Middle frontal gyrus (tissue), 1 donor: ENCODE results near the gene ZNF865.
A peak's percentile ranks its signal among the peaks of the same experiment; 100 is the strongest.

ENCODE experiments used
- DNase-seq: peaks from one replicate; pipeline ENCODE4 v3.0.0-alpha.2; 2015; ENCODE audit warnings: low spot score; ENCODE audit errors: extremely low spot score

The ZNF865 gene

DNA sequence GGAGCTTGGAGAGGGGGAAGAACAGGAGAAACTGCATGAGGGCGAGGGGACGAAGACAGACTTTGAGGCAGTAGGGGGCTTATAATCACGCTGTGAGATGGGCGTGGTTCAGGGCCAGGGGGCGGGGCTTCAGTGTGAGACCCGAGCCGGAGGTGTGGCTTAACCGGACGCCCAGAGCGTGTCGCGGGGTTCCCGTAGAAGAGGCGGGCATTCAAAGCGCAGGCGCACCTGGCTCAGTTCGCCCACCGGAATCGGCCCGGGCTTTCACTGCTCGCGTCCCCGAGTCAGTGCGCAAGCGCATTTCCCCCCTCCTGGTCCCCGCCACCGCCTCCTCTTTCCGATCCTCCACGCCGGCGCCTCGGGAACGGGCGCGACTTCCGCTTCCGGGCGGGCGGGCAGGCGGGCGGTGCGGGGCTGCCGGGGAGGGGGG, 225 bp upstream of the ZNF865 start:
- peak; percentile 91 for DNase-seq

DNA sequence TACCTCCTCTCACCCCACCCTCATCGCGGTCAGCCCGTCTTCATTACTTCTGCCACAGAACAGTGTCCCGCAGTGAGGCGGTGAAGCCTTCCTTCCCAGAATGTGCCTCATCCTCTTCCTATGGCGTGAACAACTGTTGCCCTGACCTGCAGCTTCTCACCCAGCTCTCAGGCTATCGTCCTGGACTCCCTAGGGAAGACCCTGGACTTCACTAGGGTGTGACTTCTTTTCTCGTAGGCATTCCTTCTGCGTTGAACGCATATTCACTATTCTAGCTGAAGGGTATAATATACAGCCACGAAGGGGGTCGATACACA, 982 bp downstream of the ZNF865 start:
- no peak for DNase-seq

DNA sequence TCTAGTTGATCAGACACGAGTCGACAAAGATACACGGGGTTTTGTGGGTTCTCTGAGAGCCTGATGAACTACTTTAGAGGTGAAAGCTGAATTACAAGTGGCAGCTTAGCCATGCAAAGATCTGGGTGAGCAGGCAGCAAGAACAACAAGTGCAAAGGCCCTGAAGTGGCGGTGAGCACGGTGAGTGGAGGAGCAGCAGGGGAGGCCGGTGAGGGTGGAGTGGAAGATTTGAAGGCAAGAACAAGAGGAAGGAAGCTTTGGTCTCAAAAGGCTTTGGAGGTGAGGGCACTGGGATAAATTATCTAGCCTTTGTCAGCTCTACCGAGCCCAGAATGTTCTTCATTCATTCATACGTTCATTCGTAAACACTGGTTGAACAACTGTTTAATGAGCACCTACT, 1.4 kb downstream of the ZNF865 start:
- DNase-seq: no peak

DNA sequence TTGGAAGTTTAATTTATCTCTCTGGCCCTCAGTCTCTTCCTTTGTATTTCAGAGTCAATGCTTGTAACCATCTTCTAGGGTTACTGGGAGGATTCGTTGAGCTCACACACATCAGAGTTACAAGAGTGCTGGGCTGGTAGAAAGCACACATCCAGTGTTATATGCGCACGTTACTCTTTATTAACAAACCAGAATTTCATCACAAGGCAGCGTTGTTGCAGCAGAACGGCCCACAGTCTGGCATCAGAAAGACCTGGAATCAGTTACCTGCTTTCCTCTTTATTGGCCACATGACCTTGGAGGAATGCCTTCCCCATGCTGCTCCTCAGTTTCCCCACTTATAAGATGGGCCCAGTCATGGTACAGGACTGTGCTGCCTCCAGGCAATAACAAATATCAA, 3.9 kb downstream of the ZNF865 start:
- DNase-seq: no peak

DNA sequence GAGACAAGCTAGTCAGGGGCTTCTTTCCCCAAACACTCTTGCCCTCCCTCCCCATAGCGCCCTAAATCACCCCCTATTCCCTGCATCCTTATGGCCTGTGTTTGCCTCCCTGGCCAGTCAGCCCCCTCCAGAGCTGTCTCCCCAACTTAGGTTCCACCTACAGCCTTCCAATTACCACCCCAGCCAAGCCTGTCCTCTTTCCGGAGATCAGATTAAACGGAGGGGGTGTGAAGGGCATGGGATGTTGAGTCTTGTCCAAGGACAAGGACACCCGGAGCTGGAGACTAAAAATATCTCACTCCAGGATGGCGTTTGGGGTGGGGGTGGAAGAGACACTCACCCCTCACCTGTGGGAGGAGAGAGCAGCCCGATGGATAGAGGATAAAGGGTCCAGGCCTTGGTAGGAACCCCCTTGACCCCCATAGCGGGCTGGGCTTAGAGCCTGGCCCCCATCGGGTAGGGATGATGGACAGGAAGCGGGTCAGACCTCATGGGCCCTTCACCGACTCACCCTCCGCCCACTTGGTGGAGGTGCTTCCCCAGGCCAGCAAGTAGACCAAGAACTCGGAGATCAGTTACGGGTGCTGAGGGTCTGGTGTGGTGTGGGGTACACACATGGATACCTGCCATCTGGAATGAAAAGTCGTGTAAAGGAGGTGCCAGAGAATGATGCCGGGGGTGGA, 6.0 kb downstream of the ZNF865 start:
- DNase-seq: no peak

DNA sequence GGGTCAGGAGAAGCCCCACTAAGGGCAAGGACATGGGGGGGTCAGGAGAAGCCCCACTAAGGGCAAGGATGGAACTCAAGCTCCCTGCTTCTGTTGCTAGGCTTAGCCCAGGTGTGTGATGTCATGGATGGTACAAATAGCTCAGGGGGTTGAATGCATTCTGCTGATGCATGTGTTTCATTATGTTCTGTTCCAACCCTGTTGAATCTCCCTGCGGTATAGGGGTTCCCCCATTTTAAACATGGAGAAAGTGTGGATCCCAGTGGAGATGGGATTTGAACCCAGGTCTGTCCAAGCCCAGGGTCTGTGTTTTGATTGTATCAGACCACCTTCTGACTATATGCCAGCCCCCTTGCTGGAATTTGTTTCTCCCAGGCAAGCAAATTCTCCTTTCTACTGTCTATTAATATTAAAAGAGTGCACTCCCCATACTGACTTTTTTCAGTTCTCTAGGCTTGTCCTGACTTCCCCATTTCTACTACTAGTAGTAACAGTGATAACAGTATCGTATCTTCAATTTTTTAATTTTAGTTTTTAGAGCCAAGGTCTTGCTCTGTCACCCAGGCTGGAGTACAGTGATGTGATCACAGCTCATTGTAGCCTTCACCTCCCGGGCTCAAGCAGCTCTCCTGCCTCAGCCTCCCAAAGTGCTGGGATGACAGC, 6.7 kb downstream of the ZNF865 start:
- DNase-seq: no peak

DNA sequence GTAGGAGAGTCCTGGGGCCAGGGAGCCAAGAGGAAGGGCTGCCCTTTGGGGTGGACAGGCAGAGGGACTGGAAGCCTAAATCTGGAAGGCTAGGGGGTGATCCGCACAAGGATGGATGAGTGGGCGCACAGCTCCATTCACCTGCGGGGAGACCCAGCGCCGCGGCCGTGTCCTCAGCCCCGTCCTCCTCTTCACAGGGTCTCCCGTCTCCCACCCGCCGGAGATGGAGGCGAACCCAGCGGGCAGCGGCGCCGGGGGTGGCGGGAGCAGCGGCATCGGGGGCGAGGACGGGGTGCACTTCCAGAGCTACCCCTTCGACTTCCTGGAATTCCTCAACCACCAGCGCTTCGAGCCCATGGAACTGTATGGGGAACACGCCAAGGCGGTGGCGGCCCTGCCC, 7.9 kb downstream of the ZNF865 start:
- DNase-seq: no peak

DNA sequence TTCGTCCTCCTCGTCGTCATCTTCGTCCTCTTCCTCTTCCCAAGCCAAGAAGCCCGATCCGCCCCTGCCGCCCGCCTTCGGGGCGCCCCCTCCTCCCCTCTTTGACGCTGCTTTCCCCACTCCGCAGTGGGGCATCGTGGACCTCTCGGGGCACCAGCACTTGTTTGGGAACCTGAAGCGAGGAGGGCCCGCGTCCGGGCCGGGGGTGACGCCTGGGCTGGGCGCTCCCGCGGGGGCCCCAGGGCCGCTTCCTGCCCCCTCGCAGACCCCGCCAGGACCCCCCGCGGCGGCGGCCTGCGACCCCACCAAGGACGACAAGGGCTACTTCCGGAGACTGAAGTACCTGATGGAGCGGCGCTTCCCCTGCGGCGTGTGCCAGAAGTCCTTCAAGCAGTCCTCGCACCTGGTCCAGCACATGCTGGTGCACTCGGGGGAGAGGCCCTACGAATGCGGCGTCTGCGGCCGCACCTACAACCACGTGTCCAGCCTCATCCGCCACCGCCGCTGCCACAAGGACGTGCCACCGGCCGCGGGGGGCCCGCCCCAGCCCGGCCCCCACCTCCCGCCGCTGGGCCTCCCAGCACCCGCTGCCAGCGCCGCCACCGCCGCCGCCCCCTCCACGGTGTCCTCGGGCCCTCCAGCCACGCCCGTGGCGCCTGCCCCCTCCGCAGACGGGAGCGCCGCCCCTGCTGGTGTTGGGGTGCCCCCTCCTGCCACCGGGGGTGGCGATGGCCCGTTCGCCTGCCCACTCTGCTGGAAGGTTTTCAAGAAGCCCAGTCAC, 8.7 kb downstream of the ZNF865 start:
- no peak for DNase-seq

DNA sequence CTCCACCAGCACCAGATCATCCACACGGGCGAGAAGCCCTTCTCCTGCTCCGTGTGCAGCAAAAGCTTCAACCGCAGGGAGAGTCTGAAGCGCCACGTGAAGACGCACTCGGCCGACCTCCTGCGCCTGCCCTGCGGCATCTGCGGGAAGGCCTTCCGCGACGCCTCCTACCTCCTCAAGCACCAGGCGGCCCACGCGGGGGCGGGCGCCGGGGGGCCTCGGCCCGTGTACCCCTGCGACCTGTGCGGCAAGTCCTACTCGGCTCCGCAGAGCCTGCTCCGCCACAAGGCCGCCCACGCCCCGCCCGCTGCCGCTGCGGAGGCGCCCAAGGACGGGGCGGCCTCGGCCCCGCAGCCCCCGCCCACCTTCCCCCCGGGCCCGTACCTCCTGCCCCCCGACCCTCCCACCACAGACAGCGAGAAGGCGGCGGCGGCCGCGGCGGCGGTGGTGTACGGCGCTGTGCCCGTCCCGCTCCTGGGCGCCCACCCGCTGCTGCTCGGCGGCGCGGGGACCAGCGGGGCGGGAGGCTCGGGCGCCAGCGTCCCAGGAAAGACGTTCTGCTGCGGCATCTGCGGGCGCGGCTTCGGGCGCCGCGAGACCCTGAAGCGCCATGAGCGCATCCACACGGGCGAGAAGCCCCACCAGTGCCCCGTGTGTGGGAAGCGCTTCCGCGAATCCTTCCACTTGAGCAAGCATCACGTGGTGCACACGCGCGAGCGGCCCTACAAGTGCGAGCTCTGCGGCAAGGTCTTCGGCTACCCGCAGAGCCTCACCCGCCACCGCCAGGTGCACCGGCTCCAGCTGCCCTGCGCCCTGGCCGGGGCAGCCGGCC, 9.5 kb downstream of the ZNF865 start:
- DNase-seq: no peak

DNA sequence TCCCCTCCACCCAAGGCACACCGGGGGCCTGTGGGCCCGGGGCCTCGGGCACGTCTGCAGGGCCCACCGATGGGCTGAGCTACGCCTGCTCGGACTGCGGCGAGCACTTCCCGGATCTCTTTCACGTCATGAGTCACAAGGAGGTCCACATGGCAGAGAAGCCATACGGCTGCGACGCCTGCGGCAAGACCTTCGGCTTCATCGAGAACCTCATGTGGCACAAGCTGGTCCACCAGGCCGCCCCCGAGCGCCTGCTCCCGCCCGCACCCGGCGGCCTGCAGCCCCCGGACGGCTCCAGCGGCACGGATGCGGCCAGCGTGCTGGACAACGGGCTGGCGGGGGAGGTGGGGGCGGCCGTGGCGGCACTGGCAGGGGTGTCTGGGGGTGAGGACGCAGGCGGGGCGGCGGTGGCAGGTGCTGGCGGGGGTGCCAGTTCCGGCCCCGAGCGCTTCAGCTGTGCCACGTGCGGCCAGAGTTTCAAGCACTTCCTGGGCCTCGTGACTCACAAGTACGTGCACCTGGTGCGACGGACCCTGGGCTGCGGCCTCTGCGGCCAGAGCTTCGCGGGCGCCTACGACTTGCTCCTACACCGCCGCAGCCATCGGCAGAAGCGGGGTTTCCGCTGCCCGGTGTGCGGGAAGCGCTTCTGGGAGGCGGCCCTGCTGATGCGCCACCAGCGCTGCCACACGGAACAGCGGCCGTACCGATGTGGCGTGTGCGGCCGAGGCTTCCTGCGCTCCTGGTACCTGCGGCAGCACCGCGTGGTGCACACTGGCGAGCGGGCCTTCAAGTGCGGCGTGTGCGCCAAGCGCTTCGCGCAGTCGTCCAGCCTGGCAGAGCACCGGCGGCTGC, 10.3 kb downstream of the ZNF865 start:
- no peak for DNase-seq

DNA sequence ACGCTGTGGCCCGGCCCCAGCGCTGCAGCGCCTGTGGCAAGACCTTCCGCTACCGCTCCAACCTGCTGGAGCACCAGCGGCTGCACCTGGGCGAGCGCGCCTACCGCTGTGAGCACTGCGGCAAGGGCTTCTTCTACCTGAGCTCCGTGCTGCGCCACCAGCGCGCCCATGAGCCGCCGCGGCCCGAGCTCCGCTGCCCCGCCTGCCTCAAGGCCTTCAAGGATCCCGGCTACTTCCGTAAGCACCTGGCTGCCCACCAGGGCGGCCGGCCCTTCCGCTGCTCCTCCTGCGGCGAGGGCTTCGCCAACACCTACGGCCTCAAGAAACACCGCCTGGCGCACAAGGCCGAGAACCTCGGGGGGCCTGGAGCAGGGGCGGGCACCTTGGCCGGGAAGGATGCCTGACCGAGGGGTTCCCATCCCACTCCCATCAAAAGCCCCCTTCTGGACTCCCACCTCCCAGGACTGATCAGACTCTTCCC, 11.0 kb downstream of the ZNF865 start:
- DNase-seq: no peak

DNA sequence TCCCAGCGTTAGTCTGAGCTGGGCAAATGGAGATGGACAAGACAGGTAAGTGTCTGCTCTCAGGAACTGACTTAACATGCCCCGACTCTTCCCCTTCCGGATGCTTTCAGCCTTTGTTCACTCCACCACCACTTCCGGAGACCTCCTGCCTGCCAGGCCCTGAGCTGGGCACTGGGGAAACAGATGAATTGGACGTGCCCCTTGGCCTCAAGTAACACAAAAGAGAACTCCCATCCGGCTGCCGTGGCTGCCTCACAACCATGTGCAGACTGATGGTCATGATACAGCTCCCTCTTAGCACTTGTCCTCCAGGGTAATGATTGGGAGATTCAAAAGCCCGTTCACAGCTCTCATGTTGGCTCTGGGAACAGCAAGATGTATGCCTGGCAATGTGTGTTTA, 12.0 kb downstream of the ZNF865 start:
- DNase-seq: no peak

DNA sequence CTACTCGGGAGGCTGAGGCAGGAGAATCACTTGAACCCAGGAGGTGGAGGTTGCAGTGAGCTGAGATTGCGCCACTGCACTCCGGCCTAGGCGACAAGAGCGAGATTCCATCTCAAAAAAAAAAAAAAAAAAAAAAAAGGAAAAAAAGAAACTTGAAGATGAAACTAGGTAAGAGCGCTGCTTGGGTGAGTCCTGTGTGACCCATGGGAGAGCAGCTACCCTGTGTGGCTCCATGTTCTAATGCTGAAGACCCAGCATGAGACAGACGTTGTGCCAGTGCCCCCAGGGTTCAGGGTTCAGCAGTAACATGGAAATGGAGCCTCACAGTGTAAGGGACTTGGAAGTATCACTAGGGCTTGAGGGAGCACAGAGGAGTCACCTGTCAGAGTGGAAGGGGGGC, 13.0 kb downstream of the ZNF865 start:
- DNase-seq: no peak

DNA sequence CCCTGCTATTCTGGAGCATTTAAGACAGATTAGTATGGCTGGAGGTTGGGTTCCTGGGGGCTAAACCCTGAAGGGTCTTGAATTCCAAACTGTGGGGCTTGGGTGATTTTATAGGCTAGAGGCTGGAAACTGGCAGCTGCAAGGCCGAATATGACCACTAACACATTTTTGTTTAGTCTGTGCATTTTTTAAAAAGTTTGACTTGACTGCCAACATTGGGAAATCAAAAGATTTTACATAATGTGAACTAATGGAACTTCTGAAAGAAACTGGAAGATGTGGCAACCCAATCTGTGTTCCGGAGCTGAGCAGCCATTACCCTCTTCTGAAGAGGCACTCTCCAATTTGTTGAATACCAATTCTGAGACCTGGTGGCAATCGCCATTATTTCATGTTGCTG, 13.8 kb downstream of the ZNF865 start:
- no peak for DNase-seq

DNA sequence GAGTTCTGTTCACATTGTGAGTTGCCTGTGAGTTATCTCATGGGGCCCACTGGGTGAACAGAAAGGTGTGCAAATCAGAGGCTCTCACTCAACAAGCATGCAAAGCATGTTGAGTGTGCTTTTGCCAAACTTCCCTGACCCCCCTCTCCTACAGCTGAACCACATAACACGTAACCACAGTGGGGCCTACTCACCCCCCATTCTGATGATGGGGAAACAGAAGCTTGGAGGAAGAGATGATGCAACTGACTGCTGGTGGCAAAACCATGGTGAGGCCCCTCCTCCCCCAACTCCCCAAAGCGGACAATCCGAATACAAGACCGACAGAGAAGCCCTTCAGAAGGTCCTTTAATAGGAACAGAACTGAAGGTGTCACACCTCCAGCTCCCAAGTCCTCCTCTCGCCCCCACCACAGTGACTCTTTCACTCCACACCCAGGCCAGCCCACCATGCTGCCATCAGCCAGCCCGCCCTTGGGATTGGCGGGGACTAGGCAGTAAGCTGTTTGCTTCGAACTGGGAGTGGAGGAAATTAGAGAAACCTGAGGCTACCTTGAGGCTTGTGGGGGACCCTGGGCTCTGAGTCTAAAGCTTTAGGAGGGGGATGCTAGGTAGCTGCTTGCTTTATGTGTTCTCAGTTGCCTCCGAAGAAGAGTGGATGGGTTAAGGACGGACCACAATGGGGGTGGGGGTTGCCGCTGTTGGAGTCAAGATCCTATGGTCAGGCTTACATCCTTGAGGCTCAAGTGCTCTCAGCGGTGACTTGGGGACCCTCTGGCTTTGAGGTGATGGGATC, 15.2 kb downstream of the ZNF865 start:
- no peak for DNase-seq

DNA sequence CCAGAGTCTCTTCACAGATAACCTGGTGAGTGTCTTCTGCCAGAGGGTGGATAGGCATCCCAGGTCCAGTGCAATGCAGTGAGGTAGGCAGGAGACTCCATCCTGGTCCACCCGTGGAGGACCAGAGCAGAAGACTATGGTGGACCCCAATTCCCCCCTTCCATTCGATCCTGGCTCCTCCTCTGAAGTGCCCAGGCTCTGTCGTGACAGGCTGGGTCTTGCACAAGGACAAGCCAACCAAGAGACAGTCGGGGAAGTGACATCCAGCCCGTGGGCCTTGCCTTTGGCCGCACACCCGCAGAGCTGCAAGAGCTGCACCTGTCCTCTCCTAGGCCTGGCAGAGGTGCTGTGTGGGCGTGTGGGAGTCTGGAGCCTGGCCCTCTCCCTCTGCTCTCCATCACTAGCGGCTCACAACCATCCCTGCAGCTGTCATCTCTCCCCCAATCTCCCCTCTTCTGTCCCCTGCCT, 15.8 kb downstream of the ZNF865 start:
- DNase-seq: no peak

DNA sequence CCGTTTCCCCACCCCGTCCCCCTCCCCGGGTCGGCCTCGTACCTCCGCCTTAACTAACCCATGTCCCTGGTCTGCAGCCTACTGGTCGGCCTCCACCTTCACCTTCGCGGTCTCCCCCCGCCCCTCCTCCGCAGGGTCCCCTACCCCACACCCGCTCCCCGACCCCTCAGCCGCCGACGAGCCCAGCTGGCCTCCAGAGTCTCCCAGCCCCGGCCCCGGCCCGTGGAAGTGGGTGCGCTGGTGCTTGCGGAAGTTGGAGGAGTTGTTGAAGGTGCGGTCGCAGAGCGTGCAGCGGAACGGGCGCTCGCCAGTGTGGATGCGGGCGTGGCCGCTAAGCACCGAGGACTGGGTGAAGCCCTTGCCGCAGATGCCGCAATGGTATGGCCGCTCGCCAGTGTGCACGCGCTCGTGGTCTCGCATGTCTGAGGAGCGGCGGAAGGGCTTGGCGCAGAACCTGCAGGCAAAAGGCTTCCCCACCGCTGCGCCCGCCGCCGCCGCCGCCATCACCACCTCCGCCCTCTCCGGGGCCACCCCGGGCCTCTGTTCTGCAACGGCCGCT, 16.3 kb downstream of the ZNF865 start:
- no peak for DNase-seq

DNA sequence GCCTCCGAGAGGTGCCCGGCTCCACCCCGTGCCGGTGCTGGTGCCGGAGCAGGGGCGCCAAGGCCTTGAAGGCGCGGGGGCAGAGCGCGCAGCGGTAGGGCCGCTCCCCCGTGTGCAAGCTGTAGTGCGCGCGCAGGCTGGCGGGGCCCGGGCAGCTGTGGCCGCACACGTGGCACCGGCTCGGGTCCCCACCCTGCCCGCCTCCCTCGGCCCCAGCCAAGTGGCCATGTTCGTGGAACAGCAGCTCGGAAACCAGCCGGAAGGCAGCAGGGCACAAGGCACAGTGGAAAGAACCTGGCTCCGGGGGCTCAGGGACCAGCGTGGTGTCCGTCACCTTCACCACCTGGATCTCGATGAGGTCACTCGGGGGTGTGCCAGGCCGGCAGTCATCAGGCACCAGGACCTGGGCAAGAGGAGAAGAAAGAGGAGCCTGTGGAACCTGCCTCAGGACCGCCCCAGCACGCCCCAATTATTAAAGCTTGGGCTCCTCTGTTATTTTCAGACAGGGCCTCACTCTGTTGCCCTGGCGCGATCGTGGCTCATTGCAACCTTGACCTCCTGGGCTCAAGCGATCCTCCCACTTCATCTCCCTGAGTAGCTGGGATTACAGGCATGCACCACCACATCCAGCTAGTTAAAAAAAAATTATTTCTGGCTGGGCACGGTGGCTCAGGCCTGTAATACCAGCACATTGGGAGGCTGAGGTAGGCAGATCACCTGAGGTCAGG, 17.0 kb downstream of the ZNF865 start:
- DNase-seq: no peak

DNA sequence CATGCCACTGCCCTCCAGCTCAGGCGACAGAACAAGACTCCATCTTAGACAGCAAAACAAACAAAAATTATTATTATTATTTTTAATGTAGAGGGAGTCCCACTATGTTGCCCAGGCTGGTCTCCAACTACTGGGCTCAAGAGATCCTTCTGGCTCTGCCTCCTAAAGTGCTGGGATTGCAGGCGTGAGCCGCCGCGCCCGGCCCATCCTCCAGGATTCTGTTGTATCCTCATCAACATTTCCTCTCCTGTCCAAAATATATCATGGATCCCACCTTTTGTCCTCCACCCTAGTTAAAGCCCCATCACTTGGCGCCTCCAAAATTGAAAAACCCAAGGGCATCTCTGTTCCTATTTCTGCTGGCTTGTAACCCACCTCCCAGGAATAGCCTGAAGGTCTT, 17.7 kb downstream of the ZNF865 start:
- DNase-seq: no peak
